Dermis blood vessel endothelial cell (primary cell): ENCODE measurements around the gene SPACA4. TPM values are rescaled to one million over a fixed set of nuclear protein-coding genes. Genes with fewer than 3 reads are reported as not detected.
"Not testable (repeated sequence)": the region's sequence is repeated elsewhere in the genome, so short reads cannot be mapped to it uniquely, and the experiment has no call there.

Experiments used
- DNase-seq: peaks from one replicate; pipeline ENCODE4 v3.0.0; 2010
- total RNA-seq: library from RNA; depleted of rRNA; stranded (reverse); fragments of >200 nt; gene quantifications from 2 replicates; pipeline ENCODE4 v1.2.3, GENCODE V29; 2014

SPACA4 gene
- total RNA-seq, 1 donor from 2014 or later = not detected

GRCh38 chr19:48619692-48620585, 13.4 kb downstream of the SPACA4 start:
- no peak for DNase-seq

GRCh38 chr19:48623556-48624066, 17.1 kb downstream of the SPACA4 start:
- no peak for DNase-seq

- peak; percentile 99 for DNase-seq
These were observed 17.6 kb downstream of the SPACA4 start for GRCh38 chr19:48624067-48624594.

- no peak for DNase-seq
These were observed 18.5 kb downstream of the SPACA4 start for GRCh38 chr19:48624791-48625723.

- DNase-seq = no peak
These were observed 19.4 kb downstream of the SPACA4 start for GRCh38 chr19:48625891-48626327.

- no peak for DNase-seq
These were observed 20.8 kb downstream of the SPACA4 start for GRCh38 chr19:48627201-48627864.

- DNase-seq = no peak
These were observed 21.3 kb downstream of the SPACA4 start for GRCh38 chr19:48627865-48628314.

GRCh38 chr19:48628486-48629296, 22.1 kb downstream of the SPACA4 start:
- no peak for DNase-seq

GRCh38 chr19:48629297-48629598, 22.7 kb downstream of the SPACA4 start:
- no peak for DNase-seq

- peak; percentile 82 for DNase-seq
These were observed 23.2 kb downstream of the SPACA4 start for GRCh38 chr19:48629599-48630295.

- peak; percentile 74 for DNase-seq
These were observed 23.9 kb downstream of the SPACA4 start for GRCh38 chr19:48630296-48631063.

- DNase-seq = no peak
These were observed 24.7 kb downstream of the SPACA4 start for GRCh38 chr19:48631225-48631624.

GRCh38 chr19:48632286-48632685, 25.7 kb downstream of the SPACA4 start:
- DNase-seq = not testable (repeated sequence)

GRCh38 chr19:48632692-48633147, 26.2 kb downstream of the SPACA4 start:
- no peak for DNase-seq

- no peak for DNase-seq
These were observed 26.9 kb downstream of the SPACA4 start for GRCh38 chr19:48633148-48634035.

GRCh38 chr19:48634036-48634342, 27.4 kb downstream of the SPACA4 start:
- DNase-seq = no peak

GRCh38 chr19:48634424-48635262, 28.1 kb downstream of the SPACA4 start:
- DNase-seq = peak; percentile 94
